Right renal cortex interstitium (tissue), 3 donors: ENCODE data around the gene CHRDL2. TPM values are rescaled to one million over a fixed set of nuclear protein-coding genes. Genes with fewer than 3 reads are reported as not detected.
"Not testable (repeated sequence)": the region's sequence is repeated elsewhere in the genome, so short reads cannot be mapped to it uniquely, and the experiment has no call there.

Source experiments
- DNase-seq, 3 donors: peaks; one replicate each; pipeline ENCODE4 v3.0.0-alpha.2; 2013; ENCODE audit warnings: low read depth in 3 of 3, low spot score in 2 of 3
- polyA plus RNA-seq, 3 donors: library from polyadenylated mRNA; unstranded; fragments of 120-200 nt; gene quantifications; one replicate each; pipeline ENCODE4 v1.2.1, GENCODE V29; 2013; ENCODE audit not compliant: insufficient read length in 3 of 3

CHRDL2 gene
- polyA plus RNA-seq, 3 donors: 0.24 to 0.50 (median 0.25) TPM

DNA sequence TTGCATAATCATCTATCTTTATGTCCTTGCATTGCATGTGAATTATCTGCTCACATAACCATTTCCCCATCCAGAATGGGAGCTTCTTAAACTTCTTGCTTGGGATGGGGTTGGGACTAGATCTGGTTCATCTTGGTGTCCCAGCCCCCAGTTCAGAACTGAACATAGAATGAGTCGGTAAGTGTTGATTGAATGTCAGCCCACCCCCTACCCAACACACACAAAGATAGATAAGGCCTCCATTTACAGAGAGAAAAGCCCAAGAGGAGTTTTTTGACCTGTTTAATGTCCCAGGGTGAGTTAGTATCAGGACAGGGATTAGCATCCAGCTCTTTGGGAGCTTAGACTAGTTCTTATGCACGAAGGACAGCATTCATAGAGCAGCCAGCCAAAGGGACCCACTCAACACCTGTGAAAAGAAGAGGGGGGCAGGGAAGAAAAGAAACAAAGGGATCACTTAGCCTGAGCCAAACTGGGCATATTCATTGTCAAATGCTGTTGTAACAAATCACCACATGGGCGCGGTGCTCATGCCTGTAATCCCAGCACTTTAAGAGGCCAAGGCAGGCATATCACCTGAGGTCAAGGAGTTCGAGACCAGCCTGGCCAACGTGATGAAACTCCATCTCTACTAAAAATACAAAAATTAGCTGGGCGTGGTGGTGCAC, 57.4 kb downstream of the CHRDL2 start:
- no peak for DNase-seq

DNA sequence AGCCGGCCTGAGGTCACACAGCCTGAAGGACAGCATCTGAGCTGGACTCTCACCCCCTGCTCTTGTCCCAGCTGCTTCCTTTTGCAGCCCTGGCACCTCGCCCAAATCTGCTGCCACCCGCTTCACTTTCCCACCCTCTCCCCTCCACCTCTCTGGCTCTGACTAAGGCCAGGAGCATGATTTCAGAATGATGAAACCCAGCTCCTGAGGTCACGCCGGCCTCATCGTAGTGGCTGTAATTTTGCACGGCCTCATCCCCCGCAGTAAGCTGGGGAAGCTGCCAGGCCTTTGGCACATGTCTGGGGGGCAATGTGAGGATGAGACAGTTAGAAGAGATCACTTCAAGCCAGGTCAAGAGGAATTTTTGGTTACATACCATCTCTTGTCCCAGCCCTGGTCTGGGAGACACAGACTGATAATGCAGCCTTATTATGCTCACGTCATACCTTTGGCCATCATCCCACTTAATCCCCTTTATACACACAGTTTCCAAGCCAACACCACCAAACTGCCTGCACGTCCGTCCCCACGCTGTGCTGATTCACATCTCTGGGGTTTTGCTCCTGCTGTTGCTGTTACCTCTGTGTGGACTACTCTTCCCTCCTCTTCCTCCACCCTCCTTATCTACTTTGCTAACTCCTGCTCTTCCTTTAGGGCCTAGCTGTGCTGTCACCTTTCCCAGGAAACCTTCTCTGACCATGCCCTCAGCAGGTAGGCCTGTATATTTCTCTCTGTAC, 58.1 kb downstream of the CHRDL2 start:
- no peak for DNase-seq

DNA sequence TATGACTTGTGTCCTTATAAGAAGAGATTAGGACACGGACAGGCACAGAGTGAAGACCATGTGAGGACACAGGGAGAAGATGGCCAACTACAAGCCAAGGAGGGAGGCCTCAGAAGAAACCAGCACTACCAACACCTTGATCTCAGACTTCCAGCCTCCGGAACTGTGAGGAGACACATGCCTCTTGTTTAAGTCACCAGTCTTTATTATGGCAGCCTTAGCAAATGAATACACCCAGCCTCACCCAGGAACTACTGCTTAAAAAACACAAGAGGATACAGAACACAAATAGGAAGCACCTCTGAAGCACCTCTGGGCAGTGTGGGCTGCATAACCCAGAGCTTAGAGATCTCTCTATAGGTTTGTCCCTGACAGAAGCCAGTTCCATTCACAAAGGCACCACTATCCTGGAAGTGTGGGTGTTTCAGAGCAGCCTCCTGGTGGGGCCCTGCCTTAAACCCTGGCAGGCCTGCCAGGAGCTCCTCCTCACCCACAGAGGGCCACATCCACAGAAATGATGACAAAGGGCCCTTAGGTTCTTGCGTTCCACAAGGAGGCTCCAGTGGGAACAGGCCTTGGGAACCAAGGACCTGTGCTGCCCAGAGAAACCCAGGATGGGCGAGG, 58.8 kb downstream of the CHRDL2 start:
- no peak for DNase-seq

DNA sequence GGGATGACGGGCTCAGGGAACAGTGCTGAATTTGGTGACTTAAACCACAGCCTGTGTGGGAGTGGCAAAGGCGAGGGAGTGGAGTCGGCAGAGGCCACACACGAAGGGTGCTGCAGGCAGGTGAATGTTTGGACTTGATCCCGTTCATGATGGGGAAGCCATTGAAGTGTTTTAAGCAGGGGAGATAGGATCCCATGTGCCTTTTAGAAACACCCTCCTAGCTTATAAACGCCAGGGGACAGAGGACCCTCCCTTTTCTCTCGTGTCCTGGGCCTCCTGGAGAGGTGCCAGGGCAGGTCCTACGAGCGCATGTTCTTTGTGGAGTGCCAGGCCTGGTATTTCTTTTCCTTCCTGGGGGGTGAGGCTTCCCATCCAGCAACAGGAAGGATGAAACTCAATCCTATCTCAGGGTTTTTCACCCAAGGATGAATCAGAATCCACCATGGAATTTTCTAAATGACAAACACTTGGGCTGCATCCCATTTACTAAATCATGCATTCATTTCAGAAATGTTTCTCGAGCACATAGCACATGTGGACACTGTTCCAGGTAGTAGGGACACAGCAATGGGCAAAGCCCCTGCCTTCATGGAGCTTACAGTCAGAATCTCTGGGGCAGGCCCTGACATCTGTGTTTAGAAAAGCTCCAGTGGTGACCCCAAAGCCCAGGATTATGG, 59.6 kb downstream of the CHRDL2 start:
- no peak for DNase-seq

DNA sequence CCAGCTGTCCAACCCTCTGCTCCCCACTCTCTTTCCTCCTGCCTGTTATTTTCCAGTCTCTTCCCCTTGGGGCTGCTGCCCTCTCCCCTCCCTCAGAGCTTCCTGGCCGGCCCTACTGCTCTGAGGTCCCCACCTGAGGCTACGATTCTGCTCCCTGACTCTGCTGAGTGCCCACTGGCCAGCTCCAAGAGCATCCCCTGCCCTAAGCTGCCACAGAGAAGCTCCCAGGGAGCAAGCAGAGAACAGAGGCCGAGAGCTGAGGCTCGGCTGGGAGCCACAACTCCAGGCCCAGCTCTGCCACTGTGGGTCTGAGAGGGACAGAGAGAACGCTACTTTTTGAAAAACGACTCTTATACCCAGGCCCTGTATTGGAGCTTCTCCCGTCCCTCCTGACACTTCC, 61.1 kb downstream of the CHRDL2 start:
- DNase-seq: no peak

DNA sequence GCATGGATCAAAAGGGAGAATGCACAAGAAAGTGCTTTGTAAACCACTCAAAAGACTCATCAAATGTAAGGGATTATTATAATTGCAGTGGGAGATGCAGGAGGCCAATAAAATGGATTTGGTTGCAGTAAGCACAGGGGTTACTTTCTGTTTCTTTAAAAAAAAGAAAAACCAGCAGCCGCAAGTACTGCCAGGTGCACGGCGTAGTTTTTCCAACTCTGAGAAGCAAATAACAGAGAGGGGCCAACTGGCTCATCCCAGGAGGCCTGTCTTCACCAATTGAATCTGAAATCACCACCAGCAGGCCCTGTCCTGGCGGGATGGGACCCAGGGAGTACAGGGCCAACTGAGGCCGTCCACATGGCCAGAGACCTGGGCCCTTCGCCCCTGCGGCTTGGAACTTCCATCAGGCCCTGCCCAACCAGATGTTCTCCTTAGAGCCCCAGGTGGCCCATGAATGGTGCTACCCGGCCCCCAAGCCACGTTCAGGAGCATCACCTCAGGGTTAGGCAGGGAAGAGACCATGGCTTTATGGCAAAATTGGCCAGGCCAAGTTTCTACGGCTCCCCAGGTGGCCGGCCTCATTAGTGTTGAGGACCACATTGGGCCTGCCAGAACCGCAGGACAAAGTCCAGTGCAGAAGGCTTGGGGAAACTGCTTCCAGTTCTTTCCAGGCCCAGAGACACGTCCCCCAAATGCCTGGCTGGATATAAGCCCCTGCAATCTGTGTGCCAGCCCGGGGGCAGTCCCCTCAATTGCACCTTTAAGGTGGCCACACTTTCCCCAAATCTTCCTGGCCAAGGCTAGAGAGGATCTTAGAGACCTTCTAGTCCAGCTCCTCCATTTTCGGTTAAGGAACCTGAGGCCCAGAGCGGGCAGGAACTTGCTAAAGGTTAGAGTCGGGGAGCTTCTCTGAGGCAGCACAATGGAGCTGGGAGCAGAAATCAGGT, 61.7 kb downstream of the CHRDL2 start:
- DNase-seq: no peak

DNA sequence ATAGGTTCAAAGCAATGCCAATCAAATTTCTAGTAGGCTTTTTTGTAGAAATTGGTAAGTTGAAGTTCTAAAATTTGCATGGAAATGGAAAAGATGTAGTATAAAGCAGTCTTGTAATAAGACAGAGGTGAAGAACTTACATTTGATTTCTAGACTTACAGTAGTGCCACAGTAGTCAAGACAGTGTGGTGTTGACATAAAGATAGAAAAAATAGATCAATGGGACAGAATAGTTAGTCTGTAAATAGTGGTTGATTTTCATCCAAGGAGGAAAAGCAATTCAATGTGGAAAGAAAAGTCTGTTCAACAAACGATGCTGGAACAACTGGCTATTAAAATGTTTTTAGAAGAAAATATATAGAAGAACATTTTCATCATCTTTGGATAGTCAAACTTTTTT, 67.9 kb downstream of the CHRDL2 start:
- DNase-seq: no peak

DNA sequence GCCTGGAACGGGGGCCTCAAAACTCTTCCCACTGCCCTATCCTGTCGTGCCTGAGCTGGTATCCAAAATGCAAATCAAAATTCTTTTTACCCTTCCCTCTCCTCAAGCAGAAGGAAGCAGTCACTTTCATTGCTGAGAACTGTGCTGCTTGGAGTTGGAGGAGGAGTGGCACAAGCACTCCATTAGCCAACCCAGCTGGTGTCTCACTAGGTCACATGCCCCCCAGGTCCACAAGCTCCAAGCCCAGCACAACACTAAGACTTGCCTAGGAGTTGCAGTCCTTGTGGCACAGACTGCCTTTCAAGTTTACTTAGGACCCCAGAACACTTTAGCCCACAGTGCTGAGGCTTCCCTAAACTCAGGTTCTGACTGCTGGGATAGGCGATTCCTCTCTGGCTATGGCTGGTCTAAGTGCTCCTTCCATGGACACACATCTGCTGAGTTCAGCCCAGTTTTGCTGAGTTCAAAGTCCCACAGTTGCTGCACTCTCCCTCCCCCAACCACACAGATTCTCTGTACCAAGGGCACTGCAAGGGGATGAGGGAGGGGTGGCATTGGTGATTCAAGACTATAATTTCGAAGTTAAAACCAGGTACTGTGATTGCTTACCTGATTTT, 68.6 kb downstream of the CHRDL2 start:
- DNase-seq: no peak

DNA sequence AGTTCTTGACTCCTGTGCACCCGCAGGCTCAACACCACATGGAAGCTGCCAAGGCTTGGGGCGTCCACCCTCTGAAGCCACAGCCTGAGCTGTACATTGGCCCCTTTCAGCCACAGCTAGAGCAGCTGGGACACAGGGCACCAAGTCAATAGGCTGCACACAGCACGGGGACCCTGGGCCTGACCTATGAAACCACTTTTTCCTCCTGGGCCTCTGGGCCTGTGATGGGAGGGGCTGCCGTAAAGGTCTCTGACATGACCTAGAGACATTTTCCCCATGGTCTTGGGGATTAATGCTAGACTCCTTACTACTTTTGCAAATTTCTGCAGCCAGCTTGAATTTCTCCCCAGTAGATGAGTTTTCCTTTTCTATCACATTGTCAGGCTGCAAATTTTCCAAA, 72.1 kb downstream of the CHRDL2 start:
- not testable (repeated sequence) for DNase-seq

DNA sequence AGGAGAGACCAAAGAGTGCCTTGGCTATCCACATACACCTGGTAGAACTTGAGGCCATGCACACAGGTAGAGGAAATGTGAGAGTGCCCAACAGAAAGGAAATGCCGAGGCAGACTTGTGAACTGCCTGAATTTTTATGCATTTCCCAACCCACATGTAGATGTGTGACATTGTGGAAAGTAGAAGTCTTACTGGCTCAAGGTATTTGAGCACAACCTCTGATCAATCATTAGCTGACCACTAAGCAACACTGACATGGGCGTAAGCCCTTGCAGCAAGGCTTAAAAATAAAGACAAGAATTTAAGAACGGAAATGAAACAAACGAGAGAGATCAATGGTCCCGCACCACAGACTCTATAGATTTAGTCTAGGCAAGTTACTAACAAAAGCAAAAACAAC, 76.2 kb downstream of the CHRDL2 start:
- no peak for DNase-seq

DNA sequence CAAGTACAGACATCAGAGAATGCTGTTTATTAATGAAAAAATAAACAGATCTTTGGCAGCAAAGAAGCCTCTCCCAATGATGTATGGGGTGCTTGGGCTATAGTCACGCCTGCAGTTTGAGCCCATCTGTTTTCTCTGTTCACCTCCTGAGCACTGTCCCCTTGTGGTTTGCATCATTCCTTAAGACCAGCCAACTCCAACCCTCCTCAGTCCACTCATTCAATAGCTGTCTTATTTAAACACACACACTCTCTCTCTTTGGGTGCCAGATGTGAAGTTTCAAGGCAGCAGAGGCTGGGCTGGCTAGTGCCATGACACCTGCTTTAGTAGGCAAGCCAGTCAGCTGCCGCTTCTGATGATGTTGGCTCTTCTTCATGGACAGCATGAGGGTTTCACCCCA, 80.7 kb downstream of the CHRDL2 start:
- DNase-seq: no peak

DNA sequence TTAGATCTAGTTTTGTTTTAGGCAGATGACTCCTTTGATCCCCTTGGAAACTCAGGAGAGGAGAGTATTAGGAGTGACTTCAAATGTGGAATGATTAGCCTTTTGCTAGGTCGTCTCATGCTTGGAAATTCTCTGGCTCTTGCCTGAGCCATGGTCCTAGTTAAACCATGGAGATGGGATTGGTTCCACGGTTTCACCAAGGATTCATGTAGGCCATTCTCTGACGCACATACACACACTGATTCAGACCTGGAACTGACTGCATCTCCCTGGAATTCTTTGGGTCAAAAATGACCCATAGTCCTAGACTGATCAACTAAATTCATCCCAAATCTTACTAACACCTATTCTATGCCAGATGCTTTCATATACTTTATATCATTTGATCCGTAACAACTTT, 82.3 kb downstream of the CHRDL2 start:
- no peak for DNase-seq

DNA sequence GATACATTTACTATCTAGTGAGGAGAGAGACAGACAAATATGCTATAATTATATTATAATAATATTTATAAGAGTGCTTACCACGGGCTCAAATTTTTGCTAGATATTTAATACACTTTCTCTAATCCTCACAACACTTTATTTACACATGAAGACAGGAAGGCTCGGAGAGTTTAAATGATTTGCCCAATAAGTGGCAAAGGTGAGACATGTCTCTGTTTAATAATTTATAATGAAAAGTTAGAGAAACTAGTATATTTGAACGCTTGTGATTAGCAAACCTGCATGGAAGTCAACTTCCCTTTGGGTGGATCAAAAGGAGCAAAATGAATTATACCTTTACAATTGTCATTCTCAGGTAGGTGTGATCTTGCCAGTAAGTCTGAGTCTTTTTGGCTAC, 83.4 kb downstream of the CHRDL2 start:
- no peak for DNase-seq

DNA sequence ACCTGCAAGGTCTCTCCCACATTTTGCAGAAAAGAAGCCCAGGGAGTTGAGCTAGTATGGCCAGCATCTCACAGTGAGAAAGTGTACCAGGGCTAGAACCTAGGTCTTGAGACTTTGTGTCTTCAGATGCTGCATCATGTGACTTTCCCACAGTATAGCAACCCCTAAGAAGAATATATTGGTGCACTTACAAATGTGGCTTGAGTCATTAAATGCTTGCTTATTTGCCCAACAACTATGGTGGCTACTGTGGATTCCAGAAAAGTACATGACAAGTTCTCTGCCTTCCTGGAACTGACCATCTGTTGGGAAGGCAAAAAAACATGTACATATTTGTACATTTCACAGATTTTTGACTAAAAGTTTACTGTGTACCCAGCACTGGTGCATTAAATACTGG, 83.8 kb downstream of the CHRDL2 start:
- DNase-seq: no peak

DNA sequence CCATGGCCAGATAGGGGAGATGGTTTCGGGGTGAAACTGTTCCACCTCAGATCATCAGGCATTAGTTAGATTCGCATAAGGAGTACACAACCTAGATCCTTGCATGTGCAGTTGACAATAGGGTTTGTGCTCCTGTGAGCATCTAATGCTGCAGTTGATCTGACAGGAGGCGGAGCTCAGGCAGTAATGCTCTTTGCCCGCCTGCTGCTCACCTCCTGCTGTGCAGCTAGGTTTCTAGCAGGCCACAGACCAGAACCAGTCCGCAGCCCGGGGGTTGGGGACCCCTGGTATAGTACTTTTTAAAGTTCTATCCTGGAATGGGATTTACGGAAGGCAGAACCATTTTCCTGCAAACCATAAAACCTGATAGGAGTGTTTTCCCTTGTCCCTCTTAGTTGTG, 84.3 kb downstream of the CHRDL2 start:
- no peak for DNase-seq

Other genes starting within 250 kb of the CHRDL2 start
- 10 to 100 TPM; 11.2 to 11.6 (median 11.3) TPM for gene LIPT2, start 237.7 kb downstream of the CHRDL2 start, polyA plus RNA-seq
- gene POLD3, start 138.8 kb downstream of the CHRDL2 start, polyA plus RNA-seq: 10 to 100 TPM; 34.7 to 37.6 (median 36.4) TPM
- 10 to 100 TPM; 16.2 to 20.1 (median 16.6) TPM for gene RNF169, start 17.4 kb upstream of the CHRDL2 start, polyA plus RNA-seq
- gene XRRA1, start 217.7 kb upstream of the CHRDL2 start, polyA plus RNA-seq: 10 to 100 TPM in 2 of 3 donors, 1 to 10 TPM in 1; 7.4 to 13.6 (median 13.0) TPM
- 100 to 1,000 TPM; 201 to 218 (median 218) TPM for gene SPCS2, start 217.8 kb upstream of the CHRDL2 start, polyA plus RNA-seq